GM19397 (cell line): ENCODE data around the gene ZNF608.

Source experiments
- ATAC-seq: cut with Tn5 transposase; IDR thresholded peaks from one replicate; pipeline ENCODE4 v1.9.1; 2021; ENCODE audit warnings: mild to moderate bottlenecking, moderate library complexity; ENCODE audit not compliant: unreplicated experiment

Gene ZNF608

GRCh38 chr5:124697933-124698591 is 48.4 kb downstream of the ZNF608 start:
- ATAC-seq = no peak

- ATAC-seq = no peak
Observed at GRCh38 chr5:124697501-124697900, 48.9 kb downstream of the ZNF608 start.

GRCh38 chr5:124696898-124697297 is 49.5 kb downstream of the ZNF608 start:
- ATAC-seq = no peak
